Ascending aorta (tissue), 2 donors: Measurements from ENCODE around the gene LCN10. TPM values are rescaled to one million over a fixed set of nuclear protein-coding genes. Genes with fewer than 3 reads are reported as not detected.
"Not testable (repeated sequence)": the region's sequence is repeated elsewhere in the genome, so short reads cannot be mapped to it uniquely, and the experiment has no call there.

Experiments used
- DNase-seq, 2 donors: peaks; one replicate each; pipeline ENCODE4 v3.0.0-alpha.2; 2019; ENCODE audit warnings: low spot score in 2 of 2
- H3K27ac ChIP-seq, 2 donors: fragments of 200-600 bp; sonication (generic); one replicate each; pipeline ENCODE4 v1.5.1; 2016 to 2017; ENCODE audit warnings: mild to moderate bottlenecking in 1 of 2
- H3K27me3 ChIP-seq: fragments of 200-600 bp; sonication (generic); one replicate; pipeline ENCODE4 v1.5.1; 2017
- H3K36me3 ChIP-seq, 2 donors: fragments of 200-600 bp; sonication (generic); one replicate each; pipeline ENCODE4 v1.5.1; 2016
- H3K4me1 ChIP-seq, 2 donors: fragments of 200-600 bp; sonication (generic); one replicate each; pipeline ENCODE4 v1.5.1; 2016 to 2017; ENCODE audit warnings: mild to moderate bottlenecking in 1 of 2
- H3K4me3 ChIP-seq, 2 donors: fragments of 200-600 bp; sonication (generic); one replicate each; pipeline ENCODE4 v1.5.1; 2016 to 2017; ENCODE audit warnings: mild to moderate bottlenecking in 1 of 2
- H3K9me3 ChIP-seq, 2 donors: fragments of 200-600 bp; sonication (generic); one replicate each; pipeline ENCODE4 v1.5.1; 2016
- intact Hi-C: fragments of 100-400 bp; cut with DNase I; formaldehyde crosslinking; loops from one replicate; pipeline ENCODE4 v1.15.1; 2023
- total RNA-seq: library from RNA; depleted of rRNA; stranded (reverse); fragments of >200 nt; gene quantifications from one replicate; pipeline ENCODE4 v1.1.0, GENCODE V29; 2016
- TF ChIP-seq, protein P1 (sequence below), 3 experiments: fragments of 200-600 bp in 2 of 3; fragments of 450-650 bp in 1 of 3; sonication (generic) in 2 of 3; IDR thresholded peaks; one replicate each; pipeline ENCODE4 v1.5.1; 2016 to 2019; ENCODE audit warnings: antibody characterized with exemption in 3 of 3, mild to moderate bottlenecking in 1 of 3, moderate library complexity in 1 of 3

The LCN10 gene
- total RNA-seq, 1 donor from 2014 or later = 28.5 TPM

DNA sequence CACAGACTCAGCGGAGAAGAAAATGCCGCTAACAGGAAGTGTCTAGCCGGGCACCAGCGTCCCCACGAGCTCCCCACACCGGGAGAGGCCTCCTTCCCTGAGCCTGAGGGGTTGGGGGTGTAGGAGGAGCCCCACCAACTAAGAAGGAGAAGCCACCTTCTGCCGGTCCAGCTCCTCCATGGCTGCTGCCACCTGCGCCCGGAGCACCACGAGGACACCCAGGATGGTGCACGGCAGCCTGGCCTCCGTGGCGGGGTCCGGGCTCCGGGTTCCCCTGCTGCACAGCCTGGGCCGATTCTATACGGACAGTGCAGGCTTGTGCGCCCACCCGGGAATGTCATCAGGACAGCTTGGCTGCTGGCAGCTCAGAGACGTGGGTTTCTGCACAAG, 15.0 kb upstream of the LCN10 start:
- no peaks in the 10 kb centered on the region for H3K4me1 ChIP-seq
- TF ChIP-seq, protein P1, sequence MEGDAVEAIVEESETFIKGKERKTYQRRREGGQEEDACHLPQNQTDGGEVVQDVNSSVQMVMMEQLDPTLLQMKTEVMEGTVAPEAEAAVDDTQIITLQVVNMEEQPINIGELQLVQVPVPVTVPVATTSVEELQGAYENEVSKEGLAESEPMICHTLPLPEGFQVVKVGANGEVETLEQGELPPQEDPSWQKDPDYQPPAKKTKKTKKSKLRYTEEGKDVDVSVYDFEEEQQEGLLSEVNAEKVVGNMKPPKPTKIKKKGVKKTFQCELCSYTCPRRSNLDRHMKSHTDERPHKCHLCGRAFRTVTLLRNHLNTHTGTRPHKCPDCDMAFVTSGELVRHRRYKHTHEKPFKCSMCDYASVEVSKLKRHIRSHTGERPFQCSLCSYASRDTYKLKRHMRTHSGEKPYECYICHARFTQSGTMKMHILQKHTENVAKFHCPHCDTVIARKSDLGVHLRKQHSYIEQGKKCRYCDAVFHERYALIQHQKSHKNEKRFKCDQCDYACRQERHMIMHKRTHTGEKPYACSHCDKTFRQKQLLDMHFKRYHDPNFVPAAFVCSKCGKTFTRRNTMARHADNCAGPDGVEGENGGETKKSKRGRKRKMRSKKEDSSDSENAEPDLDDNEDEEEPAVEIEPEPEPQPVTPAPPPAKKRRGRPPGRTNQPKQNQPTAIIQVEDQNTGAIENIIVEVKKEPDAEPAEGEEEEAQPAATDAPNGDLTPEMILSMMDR (IDR thresholded peaks at IDR 0.05) = no peak
- H3K27ac ChIP-seq = no peak overlapping the region
- H3K4me3 ChIP-seq = no peak overlapping the region
- H3K36me3 ChIP-seq = no peaks in the 10 kb centered on the region
- DNase-seq = no peak
- H3K27me3 ChIP-seq = no peaks in the 10 kb centered on the region
- intact Hi-C loops = no loop called here
- H3K9me3 ChIP-seq = no peaks in the 10 kb centered on the region

DNA sequence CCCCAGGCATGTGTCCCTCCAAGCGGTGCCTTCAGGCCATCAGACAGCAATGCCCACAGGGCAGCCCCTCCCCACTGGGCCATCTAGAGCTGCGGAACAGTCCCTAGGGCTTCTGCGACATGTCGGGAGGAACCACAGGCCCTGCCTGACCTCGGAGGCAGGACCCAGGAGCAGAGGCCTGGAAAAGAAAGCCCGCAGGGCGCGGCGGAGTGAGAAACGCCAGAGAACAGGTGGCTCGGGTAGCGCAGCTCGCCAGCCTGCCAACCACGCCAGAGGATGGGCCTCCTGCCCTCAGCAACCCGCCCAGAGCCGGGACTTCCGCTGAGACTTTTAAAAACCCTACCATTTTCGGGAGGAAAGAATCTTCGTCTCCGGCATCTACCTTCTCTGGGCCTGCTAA, 14.6 kb upstream of the LCN10 start:
- Histone ChIP-seq H3K27ac (no peak overlapping the region), H3K4me3 (no peak overlapping the region), H3K9me3 (no peaks in the 10 kb centered on the region), H3K27me3 (no peaks in the 10 kb centered on the region), H3K36me3 (no peaks in the 10 kb centered on the region), H3K4me1 (no peaks in the 10 kb centered on the region)
- no peak for DNase-seq
- intact Hi-C loops = no loop called here
- TF ChIP-seq, protein P1 (IDR thresholded peaks at IDR 0.05) = no peak

DNA sequence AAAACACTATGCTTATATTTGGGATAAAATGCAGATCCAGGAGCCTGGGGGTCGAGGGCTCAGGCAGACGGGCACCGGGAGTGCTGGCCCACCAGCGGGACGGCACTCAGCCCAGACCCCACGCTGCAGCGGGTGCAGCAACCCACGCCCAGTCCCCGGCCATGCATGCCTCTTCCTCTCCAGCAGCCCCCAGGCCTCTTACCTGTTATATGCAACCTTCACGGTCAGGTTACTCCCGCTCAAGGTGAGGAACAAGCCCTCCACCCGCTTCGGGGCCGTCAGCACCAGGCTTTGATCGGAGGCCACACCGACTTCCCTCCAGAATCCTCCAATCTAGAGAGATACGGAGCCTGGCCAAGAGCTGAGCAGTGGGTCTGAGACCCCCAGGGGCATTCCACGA, 14.1 kb upstream of the LCN10 start:
- TF ChIP-seq, protein P1 (IDR thresholded peaks at IDR 0.05) = no peak
- no peaks in the 10 kb centered on the region for H3K4me1 ChIP-seq
- H3K27ac ChIP-seq = no peak overlapping the region
- DNase-seq = no peak
- no peaks in the 10 kb centered on the region for H3K36me3 ChIP-seq
- H3K9me3 ChIP-seq = no peaks in the 10 kb centered on the region
- intact Hi-C loops = no loop called here
- no peaks in the 10 kb centered on the region for H3K27me3 ChIP-seq
- H3K4me3 ChIP-seq = no peak overlapping the region

DNA sequence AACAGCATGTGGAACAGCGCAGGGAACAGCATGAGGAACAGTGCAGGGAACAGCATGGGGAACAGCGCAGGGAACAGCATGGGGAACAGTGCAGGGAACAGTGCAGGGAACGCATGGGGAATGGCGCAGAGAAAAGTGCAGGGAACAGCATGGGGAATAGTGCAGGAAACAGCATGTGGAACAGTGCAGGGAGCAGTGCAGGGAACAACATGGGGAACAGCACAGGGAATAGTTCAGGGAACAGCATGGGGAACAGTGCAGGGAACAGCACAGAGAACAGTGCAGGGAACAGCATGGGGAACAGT, 13.3 kb upstream of the LCN10 start:
- DNase-seq = no peak
- H3K9me3 ChIP-seq = no peaks in the 10 kb centered on the region
- no peaks in the 10 kb centered on the region for H3K4me1 ChIP-seq
- no peaks in the 10 kb centered on the region for H3K36me3 ChIP-seq
- no peaks in the 10 kb centered on the region for H3K27me3 ChIP-seq
- H3K27ac ChIP-seq = no peak overlapping the region
- TF ChIP-seq, protein P1 (IDR thresholded peaks at IDR 0.05) = no peak
- intact Hi-C loops = no loop called here
- no peak overlapping the region for H3K4me3 ChIP-seq

DNA sequence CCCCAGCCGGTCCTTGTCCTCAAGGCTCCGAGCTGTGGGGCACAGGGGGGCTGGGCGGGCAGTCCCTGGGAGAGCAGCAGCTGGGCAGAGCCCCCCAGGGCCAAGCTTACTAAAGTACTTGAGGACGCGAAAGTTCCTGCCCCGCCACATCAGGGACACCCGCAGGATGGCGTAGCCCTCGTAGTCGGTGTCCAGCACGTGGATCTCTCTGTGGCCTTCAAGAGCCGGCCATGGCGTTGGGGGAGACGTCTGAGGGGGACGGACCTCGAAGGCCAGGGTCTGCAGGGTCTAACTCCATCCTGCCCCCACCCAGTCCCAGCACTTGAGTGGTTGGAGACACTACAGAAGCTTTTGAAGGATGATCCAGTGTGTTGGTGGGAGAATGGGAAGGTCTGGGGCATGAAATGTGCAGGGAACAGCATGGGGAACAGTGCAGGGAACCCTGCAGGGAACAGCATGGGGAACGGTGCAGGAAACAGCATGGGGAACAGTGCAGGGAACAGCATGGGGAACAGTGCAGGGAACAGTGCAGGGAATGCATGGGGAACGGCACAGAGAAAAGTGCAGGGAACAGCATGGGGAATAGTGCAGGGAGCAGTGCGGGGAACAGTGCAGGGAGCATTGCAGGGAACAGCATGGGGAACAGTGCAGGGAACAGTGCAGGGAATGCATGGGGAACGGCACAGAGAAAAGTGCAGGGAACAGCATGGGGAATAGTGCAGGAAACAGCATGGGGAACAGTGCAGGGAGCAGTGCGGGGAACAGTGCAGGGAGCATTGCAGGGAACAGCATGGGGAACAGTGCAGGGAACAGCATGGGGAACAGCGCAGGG, 12.8 kb upstream of the LCN10 start:
- DNase-seq, H3K36me3 ChIP-seq, H3K9me3 ChIP-seq, intact Hi-C loops, H3K27me3 ChIP-seq, H3K27ac ChIP-seq, H3K4me1 ChIP-seq, H3K4me3 ChIP-seq: not testable (repeated sequence)

DNA sequence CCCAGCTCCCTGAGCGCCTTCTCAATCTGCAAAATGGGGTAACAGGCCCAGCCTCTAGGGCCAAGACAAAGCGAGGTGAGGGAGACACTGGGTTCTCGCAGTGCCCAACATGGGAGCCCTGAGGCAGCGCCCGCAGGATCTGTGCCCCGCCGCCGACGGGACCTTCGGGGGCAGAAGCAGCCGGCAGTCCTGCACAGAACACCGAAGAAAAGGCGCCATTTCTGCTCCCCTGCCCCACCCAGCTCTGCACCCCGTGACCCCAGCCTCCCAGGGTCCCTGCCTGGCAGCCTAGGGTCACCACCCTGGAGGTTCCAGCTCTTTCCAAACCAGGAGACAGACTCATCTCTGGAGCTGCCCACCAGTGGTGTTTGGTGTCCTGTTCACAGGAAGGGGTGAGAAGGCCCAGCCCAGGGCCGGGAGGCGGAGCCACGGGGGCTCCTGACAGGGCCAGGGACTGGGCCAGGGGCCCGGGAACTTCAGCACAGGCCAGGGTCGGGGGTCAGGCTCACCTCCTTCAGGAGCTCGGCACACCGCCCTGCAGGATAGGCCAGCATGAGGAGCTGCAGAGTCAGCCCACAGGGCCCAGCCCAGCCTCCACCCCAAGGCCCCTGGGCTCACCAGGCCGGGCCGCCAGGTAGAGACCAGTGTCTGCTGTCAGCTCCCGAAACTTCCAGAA, 12.0 kb upstream of the LCN10 start:
- no peak overlapping the region for H3K4me3 ChIP-seq
- H3K9me3 ChIP-seq = no peaks in the 10 kb centered on the region
- no peaks in the 10 kb centered on the region for H3K4me1 ChIP-seq
- intact Hi-C loops = no loop called here
- no peak overlapping the region for H3K27ac ChIP-seq
- DNase-seq = no peak
- H3K36me3 ChIP-seq = no peaks in the 10 kb centered on the region
- TF ChIP-seq, protein P1 (IDR thresholded peaks at IDR 0.05) = no peak
- no peaks in the 10 kb centered on the region for H3K27me3 ChIP-seq
